ENCODE measurements around the gene ASB17. TPM values are rescaled to one million over a fixed set of nuclear protein-coding genes. Genes with fewer than 3 reads are reported as not detected.

The ASB17 gene
- total RNA-seq, 1 experiment from 2014 or later: not detected

GRCh38 chr1:75908717-75909152, 23.5 kb downstream of the ASB17 start:
- 0 out of 2 replicates have a peak, but pooled peaks cover 2% of the 10 kb centered on the region for H3K4me1 ChIP-seq
- no peak overlapping the region for H3K4me3 ChIP-seq
- no peaks in the 10 kb centered on the region; the same call in 1 of the 2 replicates for H3K9me3 ChIP-seq (replicated peaks)
- peak; percentile 58 to 83 for DNase-seq
- H3K27ac ChIP-seq: no peak overlapping the region
- no peaks in the 10 kb centered on the region for H3K27me3 ChIP-seq
- H3K36me3 ChIP-seq: no peaks in the 10 kb centered on the region

- Histone ChIP-seq H3K36me3 (no peaks in the 10 kb centered on the region), H3K27me3 (no peaks in the 10 kb centered on the region), H3K4me3 (no peak overlapping the region), H3K27ac (no peak overlapping the region), H3K4me1 (no peaks in the 10 kb centered on the region), H3K9me3 (replicated peaks) (no peaks in the 10 kb centered on the region)
- DNase-seq: no peak
Measured at GRCh38 chr1:75901371-75901770, 30.8 kb downstream of the ASB17 start.

DNA sequence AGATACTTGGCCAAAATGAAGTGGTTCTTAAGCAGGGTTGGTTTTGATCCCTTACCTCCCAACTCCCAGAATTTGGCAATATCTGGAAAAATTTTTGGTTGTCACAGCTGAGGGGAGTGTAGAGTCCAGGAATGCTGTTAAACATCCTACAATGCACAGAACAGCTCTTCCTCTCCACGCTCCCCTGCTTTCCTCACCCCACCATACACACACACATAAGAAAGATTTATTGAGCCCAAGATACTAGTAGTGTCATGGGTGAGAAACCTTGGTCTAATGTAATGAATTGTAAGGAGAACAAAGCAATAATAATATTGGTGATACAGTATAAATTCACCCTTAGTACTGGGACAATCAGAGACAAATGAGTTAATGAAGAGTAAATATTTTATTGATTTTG, 47.8 kb downstream of the ASB17 start:
- H3K9me3 ChIP-seq (replicated peaks): no peaks in the 10 kb centered on the region
- no peak overlapping the region for H3K4me3 ChIP-seq
- DNase-seq: no peak
- peaks cover 2% of the 10 kb centered on the region; the same call in 1 of the 2 replicates for H3K27me3 ChIP-seq
- no peaks in the 10 kb centered on the region for H3K36me3 ChIP-seq
- H3K27ac ChIP-seq: no peak overlapping the region
- no peaks in the 10 kb centered on the region for H3K4me1 ChIP-seq

DNA sequence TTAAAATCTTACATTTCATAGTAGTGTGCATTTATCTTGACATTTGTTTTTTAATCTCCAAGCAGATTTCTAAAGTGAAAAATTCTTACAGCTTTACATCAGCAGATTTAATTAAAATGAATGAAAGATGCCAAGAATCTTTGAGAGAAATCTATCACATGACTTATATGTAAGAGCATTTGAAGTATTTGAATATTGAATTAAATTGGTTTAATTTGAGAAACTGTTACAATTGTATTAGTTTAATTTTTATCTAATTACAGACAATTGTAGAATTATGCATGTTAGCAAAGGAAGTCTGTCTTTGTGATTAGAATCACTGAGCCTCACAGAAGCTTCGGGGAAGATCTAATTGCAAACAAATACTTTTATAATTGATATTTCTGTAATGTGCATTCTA, 52.2 kb downstream of the ASB17 start:
- Histone ChIP-seq H3K4me3 (no peak overlapping the region), H3K9me3 (replicated peaks) (no peaks in the 10 kb centered on the region), H3K36me3 (no peaks in the 10 kb centered on the region), H3K27me3 (peaks cover 5% of the 10 kb centered on the region; the same call in 1 of the 2 replicates), H3K4me1 (no peaks in the 10 kb centered on the region), H3K27ac (no peak overlapping the region)
- DNase-seq: no peak

- DNase-seq: no peak
Measured at GRCh38 chr1:75870951-75871350, 61.3 kb downstream of the ASB17 start.

More at GRCh38 chr1:75870951-75871350, 61.3 kb downstream of the ASB17 start:
- no peaks in the 10 kb centered on the region for H3K9me3 ChIP-seq (replicated peaks)
- H3K36me3 ChIP-seq: no peaks in the 10 kb centered on the region
- no peaks in the 10 kb centered on the region for H3K27me3 ChIP-seq
- no peaks in the 10 kb centered on the region for H3K4me1 ChIP-seq
- no peak overlapping the region for H3K4me3 ChIP-seq
- H3K27ac ChIP-seq: no peak overlapping the region

Other genes starting within 250 kb of the ASB17 start
- gene ACADM, start 207.7 kb downstream of the ASB17 start, total RNA-seq (2014; rRNA removed; shearing (Covaris generic)): 72.1 and 78.3 TPM in 2 replicates
- 151 and 169 TPM in 2 replicates for gene RABGGTB, start 146.1 kb downstream of the ASB17 start, total RNA-seq (2014; rRNA removed; shearing (Covaris generic))
- 0.05 and 0.06 TPM in 2 replicates for gene MSH4, start 135.5 kb downstream of the ASB17 start, total RNA-seq (2014; rRNA removed; shearing (Covaris generic))
- gene ST6GALNAC3, start 142.3 kb upstream of the ASB17 start, total RNA-seq (2014; rRNA removed; shearing (Covaris generic)): 4.8 and 6.4 TPM in 2 replicates